Left ventricle myocardium inferior (tissue), 1 donor: ENCODE results near the gene PARD3B. TPM values are rescaled to one million over a fixed set of nuclear protein-coding genes. Genes with fewer than 3 reads are reported as not detected.

ENCODE experiments used
- DNase-seq: peaks from one replicate; pipeline ENCODE4 v3.0.0-alpha.2; 2020
- H3K27ac ChIP-seq: fragments of 200-600 bp; replicated peaks from 2 replicates; pipeline ENCODE4 v1.8.0; 2021
- H3K27me3 ChIP-seq: fragments of 200-600 bp; 2 replicates; pipeline ENCODE4 v1.8.0; 2021; ENCODE audit warnings: low read depth
- H3K36me3 ChIP-seq: fragments of 200-600 bp; 2 replicates; pipeline ENCODE4 v1.8.0; 2021
- H3K4me1 ChIP-seq: fragments of 200-600 bp; 2 replicates; pipeline ENCODE4 v1.8.0; 2021
- H3K4me3 ChIP-seq: fragments of 200-600 bp; 2 replicates; pipeline ENCODE4 v1.8.0; 2021; ENCODE audit warnings: mild to moderate bottlenecking, moderate library complexity
- H3K9me3 ChIP-seq: fragments of 200-600 bp; replicated peaks from 2 replicates; pipeline ENCODE4 v1.8.0; 2021
- CTCF ChIP-seq: fragments of 200-600 bp; IDR thresholded peaks from 2 replicates; pipeline ENCODE4 v1.8.0; 2021; ENCODE audit warnings: antibody characterized with exemption, mild to moderate bottlenecking, borderline replicate concordance
- intact Hi-C: fragments of 100-400 bp; cut with micrococcal nuclease; formaldehyde crosslinking; loops from one replicate; pipeline ENCODE4 v1.11.0; 2022
- total RNA-seq: library from RNA; stranded (reverse); fragmentation: NEBNext Ultra II Directional; extraction: Animal tissue kit (Norgen Biotek cat#: 25700); gene quantifications from one replicate; pipeline ENCODE4 v1.2.1, GENCODE V29; 2021
- donor health status: DM: no; HTN: yes; CAD: no; lungs with severe emphysema.

PARD3B gene
- total RNA-seq, 1 donor from 2014 or later: 9.1 TPM

GRCh38 chr2:204950695-204951346, 405.5 kb downstream of the PARD3B start:
- Histone ChIP-seq H3K9me3 (peaks cover 4% of the 10 kb centered on the region), H3K4me3 (no peak overlapping the region), H3K27ac (no peak overlapping the region), H3K27me3 (no peaks in the 10 kb centered on the region), H3K4me1 (no peaks in the 10 kb centered on the region), H3K36me3 (no peaks in the 10 kb centered on the region)
- DNase-seq: no peak
- intact Hi-C loops: no loop called here
- no peak for TF ChIP-seq CTCF

- no peak overlapping the region for H3K4me3 ChIP-seq
- no peaks in the 10 kb centered on the region for H3K27me3 ChIP-seq
- no peak overlapping the region for H3K27ac ChIP-seq
- H3K4me1 ChIP-seq: no peaks in the 10 kb centered on the region
- no peak for DNase-seq
- intact Hi-C loops: no loop called here
- TF ChIP-seq CTCF: no peak
- no peaks in the 10 kb centered on the region for H3K9me3 ChIP-seq
- no peaks in the 10 kb centered on the region for H3K36me3 ChIP-seq
These were observed 413.1 kb downstream of the PARD3B start for GRCh38 chr2:204958371-204958770.

- H3K36me3 ChIP-seq: no peaks in the 10 kb centered on the region
- no peak overlapping the region for H3K27ac ChIP-seq
- H3K27me3 ChIP-seq: no peaks in the 10 kb centered on the region
- H3K9me3 ChIP-seq: no peaks in the 10 kb centered on the region
- TF ChIP-seq CTCF: no peak
- no peak for DNase-seq
- intact Hi-C loops: no loop called here
- H3K4me1 ChIP-seq: peaks cover 5% of the 10 kb centered on the region
- no peak overlapping the region for H3K4me3 ChIP-seq
These were observed 419.1 kb downstream of the PARD3B start for GRCh38 chr2:204964414-204964813.

- Histone ChIP-seq H3K9me3 (no peaks in the 10 kb centered on the region), H3K4me3 (no peak overlapping the region), H3K36me3 (no peaks in the 10 kb centered on the region), H3K27me3 (no peaks in the 10 kb centered on the region), H3K4me1 (peaks cover 9% of the 10 kb centered on the region), H3K27ac (no peak overlapping the region)
- TF ChIP-seq CTCF: no peak
- intact Hi-C loops: no loop called here
- DNase-seq: no peak
These were observed 421.0 kb downstream of the PARD3B start for GRCh38 chr2:204966245-204966644.

GRCh38 chr2:204967199-204967960, 422.1 kb downstream of the PARD3B start:
- Histone ChIP-seq H3K9me3 (no peaks in the 10 kb centered on the region), H3K36me3 (no peaks in the 10 kb centered on the region), H3K4me1 (peaks cover 12% of the 10 kb centered on the region), H3K27me3 (no peaks in the 10 kb centered on the region), H3K4me3 (no peak overlapping the region), H3K27ac (peak overlapping the region; percentile 18)
- no peak for TF ChIP-seq CTCF
- intact Hi-C loops: no loop called here
- no peak for DNase-seq
